ENCODE data around the gene XPNPEP3.
"Not testable (repeated sequence)": the region's sequence is repeated elsewhere in the genome, so short reads cannot be mapped to it uniquely, and the experiment has no call there.

XPNPEP3 gene

DNA sequence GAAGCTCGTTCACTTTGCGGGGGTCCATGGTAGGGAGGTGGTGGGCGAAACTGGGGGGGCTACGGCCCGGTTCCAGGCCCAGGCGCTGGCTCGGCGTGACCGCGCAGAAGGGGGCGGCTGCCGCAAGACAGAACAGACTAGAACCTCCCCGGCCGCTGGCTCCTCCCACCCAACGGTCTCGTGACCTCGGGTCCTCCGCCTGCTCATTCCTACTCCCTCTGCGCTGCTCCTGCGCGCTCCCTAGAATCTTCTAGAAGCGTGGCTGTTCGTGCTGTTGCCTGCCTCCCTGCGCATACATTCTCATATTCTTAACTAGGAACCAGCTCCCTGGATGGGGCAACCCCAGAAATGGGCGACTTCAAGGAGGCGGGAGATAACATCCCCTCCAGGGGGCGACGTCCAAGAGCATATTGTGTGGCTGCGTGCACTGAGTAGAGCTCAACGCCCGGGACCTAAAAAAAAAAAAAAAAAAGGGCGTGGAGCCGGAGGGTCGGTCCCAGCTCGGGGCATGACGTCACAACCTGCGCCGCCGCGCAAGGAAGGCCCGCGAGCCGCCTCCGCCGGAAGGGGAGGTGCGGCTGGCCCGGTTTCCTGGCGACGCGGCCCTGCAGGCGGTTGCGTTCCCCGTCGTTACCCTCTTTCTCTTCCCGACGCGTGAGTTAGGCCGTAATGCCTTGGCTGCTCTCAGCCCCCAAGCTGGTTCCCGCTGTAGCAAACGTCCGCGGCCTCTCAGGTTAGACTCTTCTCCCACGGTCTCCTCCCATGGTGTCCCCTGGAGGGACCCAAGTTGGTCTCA lies at the start of gene XPNPEP3, which contains the start of gene ST13:
Gene XPNPEP3 (plus strand): TSS at position 636 of the 796 bp plus-strand sequence. CDS start 34 bp downstream, at position 670.
Gene ST13 (minus strand): TSS at position 127 of the 796 bp plus-strand sequence. CDS start 99 bp downstream, at position 28.
- DNase-seq = peak; percentile 98

- DNase-seq = no peak
Measured at GRCh38 chr22:40808018-40808841, 48.7 kb upstream of the XPNPEP3 start.

DNA sequence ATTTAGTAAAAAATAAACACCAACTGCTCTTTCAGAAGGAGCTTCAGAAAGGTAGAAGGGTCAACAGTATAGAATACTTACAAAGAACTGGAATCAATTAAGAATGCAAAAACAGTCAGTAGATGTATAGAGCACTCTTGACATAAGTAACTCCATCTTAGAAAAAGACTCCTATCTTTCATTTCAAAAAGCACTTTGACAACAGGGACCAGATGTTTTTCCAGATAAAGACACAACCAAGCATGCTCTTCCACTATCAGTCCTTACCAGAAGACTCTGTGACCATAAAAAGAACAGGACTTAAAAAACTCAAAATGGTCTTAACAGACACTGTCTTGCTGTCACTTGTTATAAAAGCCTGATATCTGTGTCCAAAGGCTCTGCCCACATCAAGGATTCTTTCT lies 43.0 kb upstream of the XPNPEP3 start:
- no peak for DNase-seq

GRCh38 chr22:40817737-40818136 lies 39.2 kb upstream of the XPNPEP3 start:
- no peak for DNase-seq

GRCh38 chr22:40818192-40818746 lies 38.7 kb upstream of the XPNPEP3 start:
- peak; percentile 30 for DNase-seq

DNA sequence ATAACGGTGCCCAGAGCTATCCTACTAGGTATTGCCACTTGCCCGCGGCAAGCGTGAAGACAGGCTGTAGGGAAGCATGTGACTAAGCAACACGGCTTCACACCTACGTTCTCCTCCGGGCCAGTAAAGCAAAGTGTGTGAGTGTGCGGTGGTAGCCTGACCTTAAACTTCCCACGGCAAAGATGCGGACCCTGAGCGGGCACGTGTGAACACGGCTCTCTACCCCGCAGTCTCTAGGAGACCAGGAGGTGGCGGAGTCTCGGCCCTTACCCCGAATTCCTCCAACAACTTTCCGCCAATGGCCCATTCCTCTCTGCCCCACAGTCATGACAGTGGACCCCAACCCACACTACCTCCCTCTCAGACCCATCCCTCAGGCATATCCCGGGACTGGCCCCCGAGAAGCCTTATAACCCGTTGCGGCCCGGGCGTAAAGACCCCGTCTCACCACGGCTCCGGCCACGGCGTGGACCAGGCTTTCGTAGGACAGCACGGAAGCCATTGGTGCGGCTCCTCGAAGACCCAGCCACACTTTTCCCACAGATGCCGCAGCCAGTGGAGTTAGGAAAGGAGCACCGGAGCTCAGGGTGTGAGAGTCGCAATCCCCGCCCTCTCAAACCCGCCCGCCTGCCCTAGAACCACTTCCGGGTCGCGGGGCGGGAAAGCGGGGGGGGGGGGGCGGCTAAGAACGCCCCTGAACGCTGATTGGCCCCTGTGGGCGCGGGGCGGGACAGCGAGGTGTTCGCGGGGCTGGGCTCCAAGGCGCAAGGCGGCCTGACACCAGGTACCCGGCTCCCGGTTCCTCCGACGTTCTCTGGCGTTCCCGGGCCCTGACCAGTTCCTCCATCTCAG lies 38.0 kb upstream of the XPNPEP3 start, which contains the start of gene SLC25A17:
Gene SLC25A17 (minus strand): TSS at position 600 of the 852 bp plus-strand sequence. CDS start 98 bp downstream, at position 502.
- DNase-seq = peak; percentile 91

DNA sequence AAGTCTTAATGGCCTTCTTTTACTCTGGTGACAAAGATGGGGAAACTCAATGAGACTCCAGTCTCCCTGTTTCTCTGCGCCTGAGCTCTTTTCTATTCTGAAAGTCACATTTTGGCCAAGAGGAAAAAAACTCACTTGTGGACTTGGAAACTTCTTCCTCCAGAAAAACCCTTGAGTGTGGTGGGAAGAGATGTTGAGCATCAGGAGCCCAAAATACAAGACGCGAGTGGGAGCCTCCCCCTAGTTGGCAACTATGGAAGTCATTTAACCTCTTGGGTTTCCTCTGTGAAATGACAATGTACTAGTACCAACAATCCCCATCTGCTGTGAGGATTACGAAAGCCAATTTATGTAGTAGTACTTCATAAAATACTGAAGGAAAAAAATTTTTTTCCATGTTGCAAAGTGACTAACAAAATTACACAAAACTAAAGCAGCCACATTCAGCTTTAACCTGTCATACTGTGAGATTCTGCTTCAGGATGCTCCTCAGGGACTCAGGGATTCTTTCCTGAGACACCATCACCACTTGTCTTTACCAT lies 37.3 kb upstream of the XPNPEP3 start:
- no peak for DNase-seq

- no peak for DNase-seq
Measured at GRCh38 chr22:40823426-40823825, 33.5 kb upstream of the XPNPEP3 start.

DNA sequence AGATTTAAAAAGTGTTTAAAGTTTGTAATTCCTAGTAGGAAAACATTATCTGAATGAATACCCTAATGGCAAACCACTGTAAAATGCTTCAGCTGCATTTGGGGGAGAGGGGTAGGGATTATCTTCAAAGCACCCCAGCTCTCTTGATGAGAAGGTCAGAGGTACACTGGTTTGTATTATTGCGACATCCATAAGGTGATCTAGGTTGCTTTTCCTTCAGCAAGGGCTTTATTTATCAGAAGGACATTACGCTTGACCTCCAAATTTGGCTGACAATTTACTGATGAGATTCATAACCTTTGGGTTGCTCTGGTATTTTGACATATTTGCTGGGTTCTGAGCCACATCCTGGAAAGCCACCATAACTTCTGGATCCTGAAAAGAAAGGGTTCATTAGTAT lies 30.7 kb upstream of the XPNPEP3 start:
- not testable (repeated sequence) for DNase-seq

GRCh38 chr22:40826984-40827741 lies 29.8 kb upstream of the XPNPEP3 start:
- no peak for DNase-seq

DNA sequence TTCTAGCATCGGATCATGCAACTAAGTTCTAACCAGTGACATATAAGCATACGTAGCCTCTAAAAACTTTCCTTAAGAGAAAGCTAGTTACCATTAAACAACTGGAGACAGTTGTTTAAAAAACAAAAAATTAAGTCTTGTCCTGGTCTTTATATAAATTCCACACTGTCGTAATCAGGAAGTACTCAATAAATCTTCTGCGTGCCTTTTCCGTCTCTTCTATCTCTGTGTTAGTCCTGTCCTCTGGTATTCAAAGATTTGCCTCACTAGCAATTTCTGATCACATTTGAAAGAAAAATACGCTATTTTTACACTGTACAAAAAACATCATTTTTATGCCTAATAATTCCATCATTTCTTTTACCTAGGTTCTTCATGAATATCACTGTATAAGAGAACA lies 27.8 kb upstream of the XPNPEP3 start:
- no peak for DNase-seq

DNA sequence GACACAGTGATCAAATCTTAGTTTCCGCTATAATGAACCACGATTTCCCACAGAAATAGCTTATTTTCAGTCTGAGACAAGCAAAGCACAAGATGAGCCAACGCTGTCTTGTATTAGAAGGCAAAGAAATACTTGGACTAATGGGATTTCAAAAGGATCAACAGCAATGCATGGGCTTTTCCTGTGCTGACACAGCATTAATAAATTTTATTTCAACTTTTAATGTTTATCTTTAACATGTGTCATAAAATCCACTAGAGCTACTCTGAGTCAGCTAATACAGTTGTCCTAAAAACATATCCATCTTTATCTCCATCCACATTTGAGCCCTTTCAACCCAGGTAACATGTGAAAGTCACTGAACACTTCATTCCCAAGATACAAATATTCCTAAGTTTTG lies 22.3 kb upstream of the XPNPEP3 start:
- no peak for DNase-seq

DNA sequence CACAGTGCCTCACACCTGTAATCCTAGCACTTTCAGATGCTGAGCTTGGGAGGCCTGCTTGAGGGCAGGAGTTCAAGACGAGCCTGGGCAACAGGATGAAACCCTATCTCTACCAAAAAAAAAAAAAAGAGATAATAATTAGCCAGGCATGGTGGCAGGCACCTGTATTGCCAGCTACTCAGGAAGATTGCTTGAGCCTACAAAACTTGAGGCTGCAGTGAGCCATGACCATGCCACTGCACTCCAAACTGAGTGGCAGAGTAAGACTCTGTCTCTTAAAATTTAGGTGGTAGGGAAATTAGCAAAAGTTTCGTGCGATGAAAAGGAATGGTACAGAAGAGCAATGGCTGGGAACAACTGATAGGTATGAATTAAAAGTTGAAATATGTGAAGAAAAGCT lies 18.5 kb upstream of the XPNPEP3 start:
- DNase-seq = no peak

GRCh38 chr22:40844951-40845350 lies 12.0 kb upstream of the XPNPEP3 start:
- DNase-seq = no peak

DNA sequence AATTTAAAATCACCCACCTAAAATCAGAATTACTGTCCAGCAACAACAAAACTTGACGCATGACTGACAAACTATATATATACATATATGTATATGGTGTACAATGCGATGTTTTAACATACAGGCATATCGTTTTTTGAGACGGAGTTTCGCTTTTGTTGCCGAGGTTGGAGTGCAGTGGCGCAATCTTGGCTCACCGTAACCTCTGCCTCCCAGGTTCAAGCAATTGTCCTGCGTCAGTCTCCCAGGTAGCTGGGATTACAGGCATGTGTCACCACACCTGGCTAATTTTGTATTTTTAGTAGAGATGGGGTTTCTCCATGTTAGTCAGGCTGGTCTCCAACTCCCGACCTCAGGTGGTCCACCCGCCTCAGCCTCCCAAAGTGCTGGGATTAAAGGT lies 11.1 kb upstream of the XPNPEP3 start:
- DNase-seq = not testable (repeated sequence)

DNA sequence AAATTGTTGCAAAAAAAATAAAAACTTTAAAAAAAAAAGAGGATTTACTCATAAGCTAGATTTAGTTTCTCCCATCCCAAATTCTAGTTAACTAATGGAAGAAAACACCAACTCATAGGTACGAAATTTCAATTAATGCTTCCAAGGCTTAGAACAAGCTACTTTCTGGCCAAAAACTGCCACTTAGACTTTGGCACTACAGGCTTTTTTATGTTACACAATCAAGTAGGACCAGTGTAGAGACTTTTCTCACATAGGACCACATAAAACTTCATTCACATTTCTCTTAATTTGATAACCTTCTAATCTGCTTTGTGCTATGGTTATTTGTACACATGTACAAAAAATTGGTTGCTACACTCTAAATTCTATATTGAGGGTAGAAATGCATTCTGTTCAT lies 3.6 kb upstream of the XPNPEP3 start:
- no peak for DNase-seq

DNA sequence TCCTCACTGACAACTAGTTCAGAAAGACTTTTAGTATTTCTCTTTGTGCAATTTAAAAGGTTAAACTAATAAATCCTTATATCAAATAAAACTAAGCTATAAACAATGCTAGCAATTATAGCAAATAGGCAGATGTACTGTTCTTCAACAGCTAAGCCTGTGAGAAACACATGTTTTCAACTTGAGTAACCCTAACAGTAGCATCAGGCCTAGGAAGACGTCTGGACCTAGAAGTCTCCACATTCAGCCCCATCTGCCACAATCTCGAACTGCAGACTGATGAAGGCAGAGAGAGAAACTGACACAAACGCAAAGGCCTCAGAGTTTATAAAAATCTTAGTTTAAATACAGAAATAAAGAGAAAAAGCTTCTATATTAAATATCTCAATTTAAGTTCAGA lies 3.0 kb upstream of the XPNPEP3 start:
- no peak for DNase-seq

- no peak for DNase-seq
Measured at GRCh38 chr22:40855071-40855978, 1.6 kb upstream of the XPNPEP3 start.

GRCh38 chr22:40855979-40856512 lies 902 bp upstream of the XPNPEP3 start:
- no peak for DNase-seq

- DNase-seq = no peak
Measured at GRCh38 chr22:40857309-40857855, 434 bp downstream of the XPNPEP3 start.

Data from activated T-cell treated with anti-CD3 and anti-CD28 coated beads, Interleukin-2, amount 50 U/mL, for 1 hour (primary cell).